NB4 (cell line): ENCODE results near the gene EHF.

Experiments
- DNase-seq: peaks from one replicate; pipeline ENCODE4 v3.0.0; 2010; ENCODE audit warnings: low read depth
- H3K4me3 ChIP-seq: one replicate; pipeline ENCODE4 v1.5.1; 2011; ENCODE audit warnings: mild to moderate bottlenecking, low read depth, low read length, moderate library complexity
- MAX ChIP-seq: IDR thresholded peaks from 2 replicates; pipeline ENCODE4 v1.6.1; 2011; ENCODE audit warnings: low read depth, low read length
- MYC ChIP-seq: IDR thresholded peaks from 2 replicates; pipeline ENCODE4 v1.6.1; 2011; ENCODE audit warnings: low read depth, low read length
- POLR2A ChIP-seq: IDR thresholded peaks from 2 replicates; pipeline ENCODE4 v1.6.1; 2011; ENCODE audit warnings: mild to moderate bottlenecking; ENCODE audit not compliant: insufficient read length; ENCODE audit errors: extremely low read depth
- TF ChIP-seq, protein P1 (sequence below): IDR thresholded peaks from one replicate; pipeline ENCODE4 v1.5.1; 2012; ENCODE audit warnings: low read depth, low read length

EHF gene

GRCh38 chr11:34613552-34614056 is 7.3 kb upstream of the EHF start:
- DNase-seq: peak; percentile 44
- no peak for TF ChIP-seq POLR2A
- TF ChIP-seq MYC: no peak
- TF ChIP-seq, protein P1, sequence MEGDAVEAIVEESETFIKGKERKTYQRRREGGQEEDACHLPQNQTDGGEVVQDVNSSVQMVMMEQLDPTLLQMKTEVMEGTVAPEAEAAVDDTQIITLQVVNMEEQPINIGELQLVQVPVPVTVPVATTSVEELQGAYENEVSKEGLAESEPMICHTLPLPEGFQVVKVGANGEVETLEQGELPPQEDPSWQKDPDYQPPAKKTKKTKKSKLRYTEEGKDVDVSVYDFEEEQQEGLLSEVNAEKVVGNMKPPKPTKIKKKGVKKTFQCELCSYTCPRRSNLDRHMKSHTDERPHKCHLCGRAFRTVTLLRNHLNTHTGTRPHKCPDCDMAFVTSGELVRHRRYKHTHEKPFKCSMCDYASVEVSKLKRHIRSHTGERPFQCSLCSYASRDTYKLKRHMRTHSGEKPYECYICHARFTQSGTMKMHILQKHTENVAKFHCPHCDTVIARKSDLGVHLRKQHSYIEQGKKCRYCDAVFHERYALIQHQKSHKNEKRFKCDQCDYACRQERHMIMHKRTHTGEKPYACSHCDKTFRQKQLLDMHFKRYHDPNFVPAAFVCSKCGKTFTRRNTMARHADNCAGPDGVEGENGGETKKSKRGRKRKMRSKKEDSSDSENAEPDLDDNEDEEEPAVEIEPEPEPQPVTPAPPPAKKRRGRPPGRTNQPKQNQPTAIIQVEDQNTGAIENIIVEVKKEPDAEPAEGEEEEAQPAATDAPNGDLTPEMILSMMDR: no peak
- no peak for TF ChIP-seq MAX
- no peak overlapping the region for H3K4me3 ChIP-seq

DNA sequence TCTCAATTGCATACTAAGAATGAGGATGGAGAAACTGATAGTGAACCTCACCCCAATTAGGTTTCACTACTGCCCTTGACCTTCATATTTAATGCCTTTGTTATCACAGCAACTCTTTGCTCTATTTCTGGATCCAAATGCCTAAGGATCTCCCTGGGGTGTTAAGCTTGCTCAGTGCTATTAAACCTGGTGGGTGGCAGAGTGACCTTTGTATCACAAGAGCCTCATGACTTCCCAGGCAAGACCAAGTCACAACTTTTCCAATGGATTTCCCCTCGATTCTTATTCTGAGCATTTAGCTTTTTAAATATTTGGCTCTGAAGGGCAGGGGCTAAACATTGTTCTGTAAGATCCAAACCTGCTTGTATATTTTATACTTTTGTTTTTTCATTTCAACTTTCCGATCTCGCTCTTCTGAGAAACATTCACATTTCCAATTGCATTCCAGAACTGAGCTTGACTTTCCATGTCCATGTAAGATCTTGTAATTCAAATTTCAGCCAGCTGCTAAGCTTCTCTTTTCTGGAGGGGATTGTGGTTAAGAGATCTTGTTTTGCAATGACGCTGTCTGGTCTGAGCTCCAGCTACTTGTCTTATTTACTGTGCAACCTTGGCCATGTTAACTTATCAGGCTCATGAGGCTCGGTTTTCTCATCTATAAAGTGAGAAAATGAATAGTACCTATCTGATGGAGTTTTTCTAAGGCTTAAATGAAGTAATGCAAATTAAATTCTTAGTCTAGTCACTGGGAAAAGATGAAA is 6.4 kb upstream of the EHF start:
- peak; percentile 67 for DNase-seq

GRCh38 chr11:34616086-34616485 is 4.8 kb upstream of the EHF start:
- TF ChIP-seq POLR2A: no peak
- no peak for TF ChIP-seq MAX
- TF ChIP-seq, protein P1: no peak
- no peak for TF ChIP-seq MYC
- no peak overlapping the region for H3K4me3 ChIP-seq
- no peak for DNase-seq

More for the DNA sequence above, 6.4 kb upstream of the EHF start:
- TF ChIP-seq MAX (no peak), POLR2A (no peak), MYC (no peak)
- TF ChIP-seq, protein P1: no peak
- no peak overlapping the region for H3K4me3 ChIP-seq

- TF ChIP-seq MAX (no peak), POLR2A (no peak), MYC (no peak)
- TF ChIP-seq, protein P1: no peak
- DNase-seq: no peak
- H3K4me3 ChIP-seq: no peak overlapping the region
Observed at GRCh38 chr11:34616830-34617504, 3.9 kb upstream of the EHF start.

DNA sequence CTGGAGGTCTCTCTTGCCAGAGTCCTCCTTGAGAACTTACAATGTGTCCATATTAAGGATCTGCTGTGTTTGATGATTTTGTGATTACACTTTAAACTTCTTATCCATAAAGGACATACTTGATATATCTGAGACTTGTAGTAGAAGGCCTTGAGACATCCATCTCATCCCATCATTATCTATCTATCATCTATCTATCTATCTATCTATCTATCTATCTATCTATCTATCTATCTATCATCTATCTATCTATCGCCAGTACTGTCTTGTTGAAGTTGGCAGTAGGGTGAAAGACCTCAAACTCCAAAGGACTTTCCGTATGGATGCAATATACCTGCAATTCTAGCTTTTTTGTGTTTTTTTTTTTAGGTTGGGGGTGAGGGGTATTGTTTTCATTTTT is 2.5 kb upstream of the EHF start:
- H3K4me3 ChIP-seq: no peak overlapping the region
- DNase-seq: no peak
- TF ChIP-seq MYC: no peak
- TF ChIP-seq POLR2A: no peak
- TF ChIP-seq MAX: no peak
- TF ChIP-seq, protein P1: no peak
